ENCODE measurements around the gene TBX18.

Gene TBX18

GRCh38 chr6:84743616-84744015, 20.8 kb downstream of the TBX18 start:
- H3K27me3 ChIP-seq (ENCODE audit: control insufficient read depth, low read length): no peaks in the 10 kb centered on the region
- H3K27ac ChIP-seq (ENCODE audit: low read depth, low read length): no peak overlapping the region
- H4K20me1 ChIP-seq (ENCODE audit: control insufficient read depth, insufficient read depth, low read depth, low read length): no peaks in the 10 kb centered on the region
- no peaks in the 10 kb centered on the region for H3K9me3 ChIP-seq (ENCODE audit: control insufficient read depth, insufficient read depth, low read length)
- no peaks in the 10 kb centered on the region for H3F3A ChIP-seq (ENCODE audit: control insufficient read depth, insufficient read depth)
- H3K4me3 ChIP-seq (ENCODE audit: low read length): no peak overlapping the region
- no peak overlapping the region for H3K4me2 ChIP-seq (ENCODE audit: low read length)
- H3K79me2 ChIP-seq (ENCODE audit: control insufficient read depth, low read length): no peaks in the 10 kb centered on the region
- no peaks in the 10 kb centered on the region for H3K36me3 ChIP-seq (ENCODE audit: control insufficient read depth, low read length)
- H3K9me2 ChIP-seq (replicated peaks; ENCODE audit: control insufficient read depth, low read length): no peaks in the 10 kb centered on the region
- TF ChIP-seq CTCF (IDR thresholded peaks at IDR 0.05; ENCODE audit: low read depth, low read length, poor library complexity, severe bottlenecking): no peak
- H3K4me1 ChIP-seq (ENCODE audit: control insufficient read depth, low read length): no peaks in the 10 kb centered on the region

- Histone ChIP-seq H3K36me3 (ENCODE audit: control insufficient read depth, low read length) (no peaks in the 10 kb centered on the region), H3K79me2 (ENCODE audit: control insufficient read depth, low read length) (no peaks in the 10 kb centered on the region), H3F3A (ENCODE audit: control insufficient read depth, insufficient read depth) (no peaks in the 10 kb centered on the region), H3K9me2 (replicated peaks; ENCODE audit: control insufficient read depth, low read length) (no peaks in the 10 kb centered on the region), H3K27me3 (ENCODE audit: control insufficient read depth, low read length) (no peaks in the 10 kb centered on the region), H4K20me1 (ENCODE audit: control insufficient read depth, insufficient read depth, low read depth, low read length) (no peaks in the 10 kb centered on the region), H3K4me3 (ENCODE audit: low read length) (no peak overlapping the region), H3K9me3 (ENCODE audit: control insufficient read depth, insufficient read depth, low read length) (no peaks in the 10 kb centered on the region), H3K4me2 (ENCODE audit: low read length) (no peak overlapping the region), H3K4me1 (ENCODE audit: control insufficient read depth, low read length) (no peaks in the 10 kb centered on the region), H3K27ac (ENCODE audit: low read depth, low read length) (no peak overlapping the region)
- TF ChIP-seq CTCF (IDR thresholded peaks at IDR 0.05; ENCODE audit: low read depth, low read length, poor library complexity, severe bottlenecking) (no peak), EZH2phosphoT487 (IDR thresholded peaks at IDR 0.05; ENCODE audit: borderline replicate concordance, low read length) (no peak)
Measured at GRCh38 chr6:84740385-84740784, 24.0 kb downstream of the TBX18 start.

GRCh38 chr6:84739866-84740208, 24.6 kb downstream of the TBX18 start:
- Histone ChIP-seq H3F3A (ENCODE audit: control insufficient read depth, insufficient read depth) (no peaks in the 10 kb centered on the region), H3K27ac (ENCODE audit: low read depth, low read length) (no peak overlapping the region), H3K4me3 (ENCODE audit: low read length) (no peak overlapping the region), H3K4me2 (ENCODE audit: low read length) (no peak overlapping the region), H4K20me1 (ENCODE audit: control insufficient read depth, insufficient read depth, low read depth, low read length) (no peaks in the 10 kb centered on the region), H3K4me1 (ENCODE audit: control insufficient read depth, low read length) (no peaks in the 10 kb centered on the region), H3K9me3 (ENCODE audit: control insufficient read depth, insufficient read depth, low read length) (no peaks in the 10 kb centered on the region), H3K36me3 (ENCODE audit: control insufficient read depth, low read length) (no peaks in the 10 kb centered on the region), H3K9me2 (replicated peaks; ENCODE audit: control insufficient read depth, low read length) (no peaks in the 10 kb centered on the region), H3K79me2 (ENCODE audit: control insufficient read depth, low read length) (no peaks in the 10 kb centered on the region), H3K27me3 (ENCODE audit: control insufficient read depth, low read length) (no peaks in the 10 kb centered on the region)
- TF ChIP-seq CTCF (IDR thresholded peaks at IDR 0.05; ENCODE audit: low read depth, low read length, poor library complexity, severe bottlenecking) (no peak), EZH2phosphoT487 (IDR thresholded peaks at IDR 0.05; ENCODE audit: borderline replicate concordance, low read length) (no peak)
